Measurements from ENCODE around the gene PTPRM. TPM values are rescaled to one million over a fixed set of nuclear protein-coding genes. Genes with fewer than 3 reads are reported as not detected.

The PTPRM gene
- total and polyA plus RNA-seq, 2 donors, result 37.3 to 55.6 TPM

GRCh38 chr18:7663366-7664312 lies 96.5 kb downstream of the PTPRM start:
- Histone ChIP-seq H3K27me3 (ENCODE audit: control insufficient read depth in 2 of 2, insufficient read depth in 1 of 2, low read length in 1 of 2) (no peaks in the 10 kb centered on the region), H3K36me3 (ENCODE audit: control insufficient read depth in 2 of 2, insufficient read depth in 2 of 2, low read length in 1 of 2) (no peaks in the 10 kb centered on the region), H3K4me3 (ENCODE audit: low read length in 2 of 2) (no peak overlapping the region), H3K27ac (ENCODE audit: low read depth in 1 of 2, low read length in 1 of 2) (no peak overlapping the region), H3K4me1 (ENCODE audit: control insufficient read depth in 2 of 2, insufficient read depth in 2 of 2, low read length in 2 of 2) (no peaks in the 10 kb centered on the region), H3K9me3 (ENCODE audit: control insufficient read depth in 2 of 2, insufficient read depth in 1 of 2, low read length in 1 of 2) (no peaks in the 10 kb centered on the region)
- WGBS, result 96% methylated on average over 11 of the region's 11 CpGs
- no peak for DNase-seq (ENCODE audit: low read depth in 6 of 9, low spot score in 9 of 9)

- Histone ChIP-seq H3K27me3 (ENCODE audit: control insufficient read depth in 2 of 2, insufficient read depth in 1 of 2, low read length in 1 of 2) (no peaks in the 10 kb centered on the region), H3K4me1 (ENCODE audit: control insufficient read depth in 2 of 2, insufficient read depth in 2 of 2, low read length in 2 of 2) (no peaks in the 10 kb centered on the region), H3K36me3 (ENCODE audit: control insufficient read depth in 2 of 2, insufficient read depth in 2 of 2, low read length in 1 of 2) (no peaks in the 10 kb centered on the region), H3K27ac (ENCODE audit: low read depth in 1 of 2, low read length in 1 of 2) (no peak overlapping the region), H3K4me3 (ENCODE audit: low read length in 2 of 2) (no peak overlapping the region), H3K9me3 (ENCODE audit: control insufficient read depth in 2 of 2, insufficient read depth in 1 of 2, low read length in 1 of 2) (no peaks in the 10 kb centered on the region)
- 96% methylated on average over 4 of the region's 4 CpGs for WGBS
- no peak for DNase-seq (ENCODE audit: low read depth in 6 of 9, low spot score in 9 of 9)
Measured at GRCh38 chr18:7666195-7666776, 99.2 kb downstream of the PTPRM start.

- Histone ChIP-seq H3K9me3 (ENCODE audit: control insufficient read depth in 2 of 2, insufficient read depth in 1 of 2, low read length in 1 of 2) (no peaks in the 10 kb centered on the region), H3K36me3 (ENCODE audit: control insufficient read depth in 2 of 2, insufficient read depth in 2 of 2, low read length in 1 of 2) (no peaks in the 10 kb centered on the region), H3K27ac (ENCODE audit: low read depth in 1 of 2, low read length in 1 of 2) (no peak overlapping the region), H3K27me3 (ENCODE audit: control insufficient read depth in 2 of 2, insufficient read depth in 1 of 2, low read length in 1 of 2) (no peaks in the 10 kb centered on the region), H3K4me3 (ENCODE audit: low read length in 2 of 2) (no peak overlapping the region), H3K4me1 (ENCODE audit: control insufficient read depth in 2 of 2, insufficient read depth in 2 of 2, low read length in 2 of 2) (no peaks in the 10 kb centered on the region)
- DNase-seq (ENCODE audit: low read depth in 6 of 9, low spot score in 9 of 9), result no peak
- 99% methylated on average over 3 of the region's 3 CpGs for WGBS
Measured at GRCh38 chr18:7668392-7668791, 101.3 kb downstream of the PTPRM start.

- no peaks in the 10 kb centered on the region for H3K27me3 ChIP-seq (ENCODE audit: control insufficient read depth in 2 of 2, insufficient read depth in 1 of 2, low read length in 1 of 2)
- H3K36me3 ChIP-seq (ENCODE audit: control insufficient read depth in 2 of 2, insufficient read depth in 2 of 2, low read length in 1 of 2), result no peaks in the 10 kb centered on the region
- H3K4me1 ChIP-seq (ENCODE audit: control insufficient read depth in 2 of 2, insufficient read depth in 2 of 2, low read length in 2 of 2), result no peaks in the 10 kb centered on the region
- no peak for DNase-seq (ENCODE audit: low read depth in 6 of 9, low spot score in 9 of 9)
- H3K4me3 ChIP-seq (ENCODE audit: low read length in 2 of 2), result no peak overlapping the region
- H3K9me3 ChIP-seq (ENCODE audit: control insufficient read depth in 2 of 2, insufficient read depth in 1 of 2, low read length in 1 of 2), result no peaks in the 10 kb centered on the region
- H3K27ac ChIP-seq (ENCODE audit: low read depth in 1 of 2, low read length in 1 of 2), result no peak overlapping the region
- WGBS, result 93% methylated on average over 3 of the region's 3 CpGs
Measured at GRCh38 chr18:7669361-7669760, 102.2 kb downstream of the PTPRM start.

- Histone ChIP-seq H3K27ac (ENCODE audit: low read depth in 1 of 2, low read length in 1 of 2) (no peak overlapping the region), H3K9me3 (ENCODE audit: control insufficient read depth in 2 of 2, insufficient read depth in 1 of 2, low read length in 1 of 2) (no peaks in the 10 kb centered on the region), H3K36me3 (ENCODE audit: control insufficient read depth in 2 of 2, insufficient read depth in 2 of 2, low read length in 1 of 2) (no peaks in the 10 kb centered on the region), H3K27me3 (ENCODE audit: control insufficient read depth in 2 of 2, insufficient read depth in 1 of 2, low read length in 1 of 2) (no peaks in the 10 kb centered on the region), H3K4me1 (ENCODE audit: control insufficient read depth in 2 of 2, insufficient read depth in 2 of 2, low read length in 2 of 2) (no peaks in the 10 kb centered on the region), H3K4me3 (ENCODE audit: low read length in 2 of 2) (no peak overlapping the region)
- no peak for DNase-seq (ENCODE audit: low read depth in 6 of 9, low spot score in 9 of 9)
- WGBS, result 96% methylated on average over 2 of the region's 2 CpGs
Measured at GRCh38 chr18:7671105-7671504, 104.0 kb downstream of the PTPRM start.

GRCh38 chr18:7676253-7676873 lies 109.2 kb downstream of the PTPRM start:
- no peak for DNase-seq (ENCODE audit: low read depth in 6 of 9, low spot score in 9 of 9)
- H3K27me3 ChIP-seq (ENCODE audit: control insufficient read depth in 2 of 2, insufficient read depth in 1 of 2, low read length in 1 of 2), result no peaks in the 10 kb centered on the region
- no peak overlapping the region for H3K4me3 ChIP-seq (ENCODE audit: low read length in 2 of 2)
- H3K4me1 ChIP-seq (ENCODE audit: control insufficient read depth in 2 of 2, insufficient read depth in 2 of 2, low read length in 2 of 2), result no peaks in the 10 kb centered on the region
- WGBS, result 95% methylated on average over 8 of the region's 8 CpGs
- H3K27ac ChIP-seq (ENCODE audit: low read depth in 1 of 2, low read length in 1 of 2), result no peak overlapping the region
- H3K36me3 ChIP-seq (ENCODE audit: control insufficient read depth in 2 of 2, insufficient read depth in 2 of 2, low read length in 1 of 2), result no peaks in the 10 kb centered on the region
- H3K9me3 ChIP-seq (ENCODE audit: control insufficient read depth in 2 of 2, insufficient read depth in 1 of 2, low read length in 1 of 2), result no peaks in the 10 kb centered on the region

- 93% methylated on average over 4 of the region's 4 CpGs for WGBS
Measured at GRCh38 chr18:7677001-7677400, 109.9 kb downstream of the PTPRM start.

GRCh38 chr18:7677424-7677823 lies 110.3 kb downstream of the PTPRM start:
- Histone ChIP-seq H3K27me3 (ENCODE audit: control insufficient read depth in 2 of 2, insufficient read depth in 1 of 2, low read length in 1 of 2) (no peaks in the 10 kb centered on the region), H3K36me3 (ENCODE audit: control insufficient read depth in 2 of 2, insufficient read depth in 2 of 2, low read length in 1 of 2) (no peaks in the 10 kb centered on the region), H3K4me1 (ENCODE audit: control insufficient read depth in 2 of 2, insufficient read depth in 2 of 2, low read length in 2 of 2) (no peaks in the 10 kb centered on the region), H3K9me3 (ENCODE audit: control insufficient read depth in 2 of 2, insufficient read depth in 1 of 2, low read length in 1 of 2) (no peaks in the 10 kb centered on the region), H3K27ac (ENCODE audit: low read depth in 1 of 2, low read length in 1 of 2) (no peak overlapping the region), H3K4me3 (ENCODE audit: low read length in 2 of 2) (no peak overlapping the region)
- 94% methylated on average over 4 of the region's 4 CpGs for WGBS
- DNase-seq (ENCODE audit: low read depth in 6 of 9, low spot score in 9 of 9), result no peak

More at GRCh38 chr18:7677001-7677400, 109.9 kb downstream of the PTPRM start:
- DNase-seq (ENCODE audit: low read depth in 6 of 9, low spot score in 9 of 9), result no peak
- H3K27ac ChIP-seq (ENCODE audit: low read depth in 1 of 2, low read length in 1 of 2), result no peak overlapping the region
- H3K4me1 ChIP-seq (ENCODE audit: control insufficient read depth in 2 of 2, insufficient read depth in 2 of 2, low read length in 2 of 2), result no peaks in the 10 kb centered on the region
- H3K9me3 ChIP-seq (ENCODE audit: control insufficient read depth in 2 of 2, insufficient read depth in 1 of 2, low read length in 1 of 2), result no peaks in the 10 kb centered on the region
- H3K36me3 ChIP-seq (ENCODE audit: control insufficient read depth in 2 of 2, insufficient read depth in 2 of 2, low read length in 1 of 2), result no peaks in the 10 kb centered on the region
- H3K4me3 ChIP-seq (ENCODE audit: low read length in 2 of 2), result no peak overlapping the region
- H3K27me3 ChIP-seq (ENCODE audit: control insufficient read depth in 2 of 2, insufficient read depth in 1 of 2, low read length in 1 of 2), result no peaks in the 10 kb centered on the region

- no peak overlapping the region for H3K27ac ChIP-seq (ENCODE audit: low read depth in 1 of 2, low read length in 1 of 2)
- no peaks in the 10 kb centered on the region for H3K4me1 ChIP-seq (ENCODE audit: control insufficient read depth in 2 of 2, insufficient read depth in 2 of 2, low read length in 2 of 2)
- DNase-seq (ENCODE audit: low read depth in 6 of 9, low spot score in 9 of 9), result no peak
- H3K27me3 ChIP-seq (ENCODE audit: control insufficient read depth in 2 of 2, insufficient read depth in 1 of 2, low read length in 1 of 2), result no peaks in the 10 kb centered on the region
- no peak overlapping the region for H3K4me3 ChIP-seq (ENCODE audit: low read length in 2 of 2)
- WGBS, result 96% methylated on average over 8 of the region's 8 CpGs
- H3K9me3 ChIP-seq (ENCODE audit: control insufficient read depth in 2 of 2, insufficient read depth in 1 of 2, low read length in 1 of 2), result no peaks in the 10 kb centered on the region
- H3K36me3 ChIP-seq (ENCODE audit: control insufficient read depth in 2 of 2, insufficient read depth in 2 of 2, low read length in 1 of 2), result no peaks in the 10 kb centered on the region
Measured at GRCh38 chr18:7678389-7678788, 111.3 kb downstream of the PTPRM start.
